Measurements from ENCODE around the gene LPAR5. TPM values are rescaled to one million over a fixed set of nuclear protein-coding genes. Genes with fewer than 3 reads are reported as not detected.
"Not testable (repeated sequence)": the region's sequence is repeated elsewhere in the genome, so short reads cannot be mapped to it uniquely, and the experiment has no call there.

LPAR5 gene
- total and polyA plus RNA-seq, 4 donors: 0.58 to 2.0 (median 1.1) TPM

- WGBS: 91% methylated on average over 8 of the region's 8 CpGs
- Histone ChIP-seq H3K36me3 (ENCODE audit: control insufficient read depth in 4 of 4, insufficient read depth in 3 of 4, low read depth in 1 of 4, low read length in 3 of 4) (peaks cover 51 to 78% (median 72%) of the 10 kb centered on the region in 4 donors), H3K9me3 (ENCODE audit: control insufficient read depth in 4 of 4, low read length in 3 of 4) (no peaks in the 10 kb centered on the region), H3K4me3 (ENCODE audit: low read depth in 1 of 3, low read length in 3 of 3) (no peak overlapping the region), H3K27ac (ENCODE audit: low read depth in 1 of 2, low read length in 2 of 2) (no peak overlapping the region), H3K27me3 (ENCODE audit: control insufficient read depth in 4 of 4, insufficient read depth in 4 of 4, low read length in 3 of 4) (no peaks in the 10 kb centered on the region), H3K9ac (ENCODE audit: low read depth in 1 of 2, low read length in 2 of 2) (no peak overlapping the region), H3K4me1 (ENCODE audit: control insufficient read depth in 4 of 4, insufficient read depth in 4 of 4, low read length in 3 of 4) (no peaks in the 10 kb centered on the region)
- no peak for DNase-seq (ENCODE audit: low spot score)
- TF ChIP-seq GABPA (IDR thresholded peaks at IDR 0.05 in 1 of 2, conservative IDR thresholded peaks at IDR 0.05 in 1 of 2) (no peak), REST (IDR thresholded peaks at IDR 0.05) (no peak), ZBTB33 (IDR thresholded peaks at IDR 0.05) (no peak), EGR1 (IDR thresholded peaks at IDR 0.05; ENCODE audit: low read depth in 2 of 2) (no peak), HNF4G (IDR thresholded peaks at IDR 0.05) (no peak), TAF1 (conservative IDR thresholded peaks at IDR 0.05) (no peak), FOXA1 (IDR thresholded peaks at IDR 0.05) (no peak), HNF4A (conservative IDR thresholded peaks at IDR 0.05) (no peak)
Observed at GRCh38 chr12:6592087-6592486, 43.7 kb downstream of the LPAR5 start.

- H3K9ac ChIP-seq (ENCODE audit: low read depth in 1 of 2, low read length in 2 of 2); H3K4me3 ChIP-seq (ENCODE audit: low read depth in 1 of 3, low read length in 3 of 3); H3K4me1 ChIP-seq (ENCODE audit: control insufficient read depth in 4 of 4, insufficient read depth in 4 of 4, low read length in 3 of 4); H3K27me3 ChIP-seq (ENCODE audit: control insufficient read depth in 4 of 4, insufficient read depth in 4 of 4, low read length in 3 of 4); DNase-seq (ENCODE audit: low spot score); H3K9me3 ChIP-seq (ENCODE audit: control insufficient read depth in 4 of 4, low read length in 3 of 4); H3K27ac ChIP-seq (ENCODE audit: low read depth in 1 of 2, low read length in 2 of 2): not testable (repeated sequence)
- peaks cover 46 to 84% (median 71%) of the 10 kb centered on the region in 4 donors for H3K36me3 ChIP-seq (ENCODE audit: control insufficient read depth in 4 of 4, insufficient read depth in 3 of 4, low read depth in 1 of 4, low read length in 3 of 4)
- 95% methylated on average over 8 of the region's 8 CpGs for WGBS
Observed at GRCh38 chr12:6586569-6586968, 49.2 kb downstream of the LPAR5 start.

- Histone ChIP-seq H3K27me3 (ENCODE audit: control insufficient read depth in 4 of 4, insufficient read depth in 4 of 4, low read length in 3 of 4) (no peaks in the 10 kb centered on the region), H3K27ac (ENCODE audit: low read depth in 1 of 2, low read length in 2 of 2) (no peak overlapping the region), H3K36me3 (ENCODE audit: control insufficient read depth in 4 of 4, insufficient read depth in 3 of 4, low read depth in 1 of 4, low read length in 3 of 4) (peaks cover 43 to 81% (median 69%) of the 10 kb centered on the region in 4 donors), H3K9ac (ENCODE audit: low read depth in 1 of 2, low read length in 2 of 2) (no peak overlapping the region), H3K4me1 (ENCODE audit: control insufficient read depth in 4 of 4, insufficient read depth in 4 of 4, low read length in 3 of 4) (no peaks in the 10 kb centered on the region), H3K4me3 (ENCODE audit: low read depth in 1 of 3, low read length in 3 of 3) (no peak overlapping the region), H3K9me3 (ENCODE audit: control insufficient read depth in 4 of 4, low read length in 3 of 4) (no peaks in the 10 kb centered on the region)
- 94% methylated on average over 10 of the region's 10 CpGs for WGBS
- DNase-seq (ENCODE audit: low spot score): no peak
- TF ChIP-seq REST (IDR thresholded peaks at IDR 0.05): no peak
- no peak for TF ChIP-seq HNF4A (conservative IDR thresholded peaks at IDR 0.05)
- TF ChIP-seq, protein P1, sequence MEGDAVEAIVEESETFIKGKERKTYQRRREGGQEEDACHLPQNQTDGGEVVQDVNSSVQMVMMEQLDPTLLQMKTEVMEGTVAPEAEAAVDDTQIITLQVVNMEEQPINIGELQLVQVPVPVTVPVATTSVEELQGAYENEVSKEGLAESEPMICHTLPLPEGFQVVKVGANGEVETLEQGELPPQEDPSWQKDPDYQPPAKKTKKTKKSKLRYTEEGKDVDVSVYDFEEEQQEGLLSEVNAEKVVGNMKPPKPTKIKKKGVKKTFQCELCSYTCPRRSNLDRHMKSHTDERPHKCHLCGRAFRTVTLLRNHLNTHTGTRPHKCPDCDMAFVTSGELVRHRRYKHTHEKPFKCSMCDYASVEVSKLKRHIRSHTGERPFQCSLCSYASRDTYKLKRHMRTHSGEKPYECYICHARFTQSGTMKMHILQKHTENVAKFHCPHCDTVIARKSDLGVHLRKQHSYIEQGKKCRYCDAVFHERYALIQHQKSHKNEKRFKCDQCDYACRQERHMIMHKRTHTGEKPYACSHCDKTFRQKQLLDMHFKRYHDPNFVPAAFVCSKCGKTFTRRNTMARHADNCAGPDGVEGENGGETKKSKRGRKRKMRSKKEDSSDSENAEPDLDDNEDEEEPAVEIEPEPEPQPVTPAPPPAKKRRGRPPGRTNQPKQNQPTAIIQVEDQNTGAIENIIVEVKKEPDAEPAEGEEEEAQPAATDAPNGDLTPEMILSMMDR (IDR thresholded peaks at IDR 0.05; ENCODE audit: low read depth, low read length, missing input control): no peak
- TF ChIP-seq FOXA2 (IDR thresholded peaks at IDR 0.05): no peak
- no peak for TF ChIP-seq RAD21 (IDR thresholded peaks at IDR 0.05)
- no peak for TF ChIP-seq RXRA (IDR thresholded peaks at IDR 0.05)
- no peak for TF ChIP-seq JUND (IDR thresholded peaks at IDR 0.05)
- no peak for TF ChIP-seq GABPA (IDR thresholded peaks at IDR 0.05 in 1 of 2, conservative IDR thresholded peaks at IDR 0.05 in 1 of 2)
- no peak for TF ChIP-seq SP1 (IDR thresholded peaks at IDR 0.05)
- TF ChIP-seq ATF3 (IDR thresholded peaks at IDR 0.05): no peak
- TF ChIP-seq EGR1 (IDR thresholded peaks at IDR 0.05; ENCODE audit: low read depth in 2 of 2): no peak
- TF ChIP-seq HNF4G (IDR thresholded peaks at IDR 0.05): no peak
Observed at GRCh38 chr12:6584293-6584692, 51.5 kb downstream of the LPAR5 start.

All from liver (tissue), 9 donors.